Measurements from ENCODE around the gene TMEM95. TPM values are rescaled to one million over a fixed set of nuclear protein-coding genes. Genes with fewer than 3 reads are reported as not detected.

Gene TMEM95
- total RNA-seq, 1 donor from 2014 or later, result not detected

- peak; percentile 88 for DNase-seq
Observed at GRCh38 chr17:7404737-7405349, 49.9 kb downstream of the TMEM95 start.

GRCh38 chr17:7405350-7406234, 50.6 kb downstream of the TMEM95 start:
- DNase-seq, result no peak

- DNase-seq, result no peak
Observed at GRCh38 chr17:7406235-7406825, 51.4 kb downstream of the TMEM95 start.

Small RNA genes lying within 50 kb of the gene (small RNA-seq; reads per million reads assigned to genes)
- gene AC026954.2 (ENCODE audit: low replicate concordance), result not detected

Other genes with a start within 250 kb of the TMEM95 start
- 0.39 TPM for gene ASGR2, start 240.3 kb upstream of the TMEM95 start, total RNA-seq
- gene ASGR1, start 175.8 kb upstream of the TMEM95 start, total RNA-seq, result 3.7 TPM
- 16.5 TPM for gene DLG4, start 135.3 kb upstream of the TMEM95 start, total RNA-seq
- 261 TPM for gene ACADVL, start 135.2 kb upstream of the TMEM95 start, total RNA-seq
- gene DVL2, start 120.6 kb upstream of the TMEM95 start, total RNA-seq, result 47.5 TPM
- gene PHF23, start 115.7 kb upstream of the TMEM95 start, total RNA-seq, result 27.0 TPM
- gene GABARAP, start 112.7 kb upstream of the TMEM95 start, total RNA-seq, result 223 TPM
- 44.1 TPM for gene CTDNEP1, start 103.4 kb upstream of the TMEM95 start, total RNA-seq
- gene ELP5, start 102.9 kb upstream of the TMEM95 start, total RNA-seq, result 27.5 TPM
- gene CLDN7, start 92.7 kb upstream of the TMEM95 start, total RNA-seq, result 5.4 TPM
- 11.7 TPM for gene SLC2A4, start 73.4 kb upstream of the TMEM95 start, total RNA-seq
- gene YBX2, start 60.5 kb upstream of the TMEM95 start, total RNA-seq, result 1.3 TPM
- 186 TPM for gene EIF5A, start 47.5 kb upstream of the TMEM95 start, total RNA-seq
- 17.2 TPM for gene GPS2, start 39.8 kb upstream of the TMEM95 start, total RNA-seq
- 14.2 TPM for gene NEURL4, start 25.8 kb upstream of the TMEM95 start, total RNA-seq
- gene ACAP1, start 18.6 kb upstream of the TMEM95 start, total RNA-seq, result 4.7 TPM
- 6.3 TPM for gene KCTD11, start 3.0 kb upstream of the TMEM95 start, total RNA-seq
- 2.5 TPM for gene TNK1, start 25.9 kb downstream of the TMEM95 start, total RNA-seq
- 16.0 TPM for gene PLSCR3, start 39.4 kb downstream of the TMEM95 start, total RNA-seq
- 75.9 TPM for gene TMEM256, start 48.9 kb downstream of the TMEM95 start, total RNA-seq
- gene NLGN2, start 52.7 kb downstream of the TMEM95 start, total RNA-seq, result 8.8 TPM
- not detected for gene SPEM1, start 65.2 kb downstream of the TMEM95 start, total RNA-seq
- not detected for gene SPEM2, start 70.5 kb downstream of the TMEM95 start, total RNA-seq
- not detected for gene SPEM3, start 73.7 kb downstream of the TMEM95 start, total RNA-seq
- 3.3 TPM for gene TMEM102, start 80.3 kb downstream of the TMEM95 start, total RNA-seq
- 3.4 TPM for gene FGF11, start 84.4 kb downstream of the TMEM95 start, total RNA-seq
- 12.5 TPM for gene CHRNB1, start 89.9 kb downstream of the TMEM95 start, total RNA-seq
- gene ZBTB4, start 124.5 kb downstream of the TMEM95 start, total RNA-seq, result 16.7 TPM
- not detected for gene SLC35G6, start 126.3 kb downstream of the TMEM95 start, total RNA-seq
- 73.0 TPM for gene POLR2A, start 129.2 kb downstream of the TMEM95 start, total RNA-seq
- 4.5 TPM for gene TNFSF12, start 193.9 kb downstream of the TMEM95 start, total RNA-seq
- gene TNFSF13, start 203.6 kb downstream of the TMEM95 start, total RNA-seq, result 1.7 TPM
- 29.8 TPM for gene SENP3, start 206.8 kb downstream of the TMEM95 start, total RNA-seq
- 9.2 TPM for gene CD68, start 224.5 kb downstream of the TMEM95 start, total RNA-seq
- gene MPDU1, start 228.7 kb downstream of the TMEM95 start, total RNA-seq, result 30.7 TPM
- gene SOX15, start 234.9 kb downstream of the TMEM95 start, total RNA-seq, result 7.8 TPM